ENCODE measurements around the gene ARHGEF12. TPM values are rescaled to one million over a fixed set of nuclear protein-coding genes. Genes with fewer than 3 reads are reported as not detected.

Gene ARHGEF12
- total and polyA plus RNA-seq, 2 experiments from 2014 or later = 9.0 to 38.9 TPM

GRCh38 chr11:120431633-120432032, 95.4 kb downstream of the ARHGEF12 start:
- H3K79me2 ChIP-seq (replicated peaks; ENCODE audit: insufficient read depth) = no peaks in the 10 kb centered on the region
- Mint-ChIP-seq H3K36me3 (ENCODE audit: low read depth) (no peaks in the 10 kb centered on the region; the same call in 2 of the 3 replicates), H3K27me3 (ENCODE audit: insufficient read depth, low read depth, poor library complexity) (peaks cover 1% of the 10 kb centered on the region), H3K4me1 (no peaks in the 10 kb centered on the region), H3K27ac (peak overlapping the region; percentile 30; the same call in 1 of the 2 replicates), H3K4me3 (no peak overlapping the region), H3K9me3 (no peaks in the 10 kb centered on the region)
- no peaks in the 10 kb centered on the region; the same call in 1 of the 2 replicates for H4K20me1 ChIP-seq (replicated peaks; ENCODE audit: insufficient read depth)
- DNase-seq (ENCODE audit: low spot score) (peak; percentile 67), ATAC-seq (peak; percentile 98)
- no peaks in the 10 kb centered on the region for H3K9me2 ChIP-seq (ENCODE audit: insufficient read depth)
- H3F3A ChIP-seq (replicated peaks; ENCODE audit: low read depth) = no peaks in the 10 kb centered on the region
- H3K4me1 ChIP-seq (ENCODE audit: insufficient read depth) = no peaks in the 10 kb centered on the region
- H3K4me3 ChIP-seq = no peak overlapping the region
- H2AFZ ChIP-seq = no peak overlapping the region
- no peaks in the 10 kb centered on the region for H3K36me3 ChIP-seq (ENCODE audit: insufficient read depth)
- no peak overlapping the region for H3K27ac ChIP-seq (ENCODE audit: low read depth)
- no peak overlapping the region for H3K4me2 ChIP-seq
- TF ChIP-seq CREB1 (CRISPR knock-in tag; IDR thresholded peaks at IDR 0.05; ENCODE audit: low read depth) (no peak), CTCF (conservative IDR thresholded peaks at IDR 0.05; ENCODE audit: low read depth in 2 of 2) (peak; percentile 63 to 64)
- H3K27me3 ChIP-seq (ENCODE audit: insufficient read depth) = no peaks in the 10 kb centered on the region

GRCh38 chr11:120432056-120433018, 96.1 kb downstream of the ARHGEF12 start:
- no peaks in the 10 kb centered on the region for H3K27me3 ChIP-seq (ENCODE audit: insufficient read depth)
- no peaks in the 10 kb centered on the region; the same call in 1 of the 2 replicates for H4K20me1 ChIP-seq (replicated peaks; ENCODE audit: insufficient read depth)
- H3K9me2 ChIP-seq (ENCODE audit: insufficient read depth) = no peaks in the 10 kb centered on the region
- H3K27ac ChIP-seq (ENCODE audit: low read depth) = no peak overlapping the region
- Mint-ChIP-seq H3K27ac (peak overlapping the region; percentile 37), H3K36me3 (ENCODE audit: low read depth) (no peaks in the 10 kb centered on the region; the same call in 2 of the 3 replicates), H3K27me3 (ENCODE audit: insufficient read depth, low read depth, poor library complexity) (peaks cover 1% of the 10 kb centered on the region), H3K9me3 (no peaks in the 10 kb centered on the region), H3K4me3 (no peak overlapping the region), H3K4me1 (no peaks in the 10 kb centered on the region)
- no peaks in the 10 kb centered on the region for H3K79me2 ChIP-seq (replicated peaks; ENCODE audit: insufficient read depth)
- H3K36me3 ChIP-seq (ENCODE audit: insufficient read depth) = no peaks in the 10 kb centered on the region
- DNase-seq (ENCODE audit: low spot score) (no peak), ATAC-seq (no peak)
- no peak overlapping the region for H2AFZ ChIP-seq
- no peak overlapping the region for H3K4me2 ChIP-seq
- no peaks in the 10 kb centered on the region for H3F3A ChIP-seq (replicated peaks; ENCODE audit: low read depth)
- H3K4me1 ChIP-seq (ENCODE audit: insufficient read depth) = no peaks in the 10 kb centered on the region
- no peak overlapping the region for H3K4me3 ChIP-seq
- TF ChIP-seq JUNB (IDR thresholded peaks at IDR 0.05; ENCODE audit: unreplicated experiment) (no peak), EZH2 (IDR thresholded peaks at IDR 0.05; ENCODE audit: low read depth, unreplicated experiment) (no peak), NANOG (IDR thresholded peaks at IDR 0.05; ENCODE audit: borderline replicate concordance) (no peak), REST (IDR thresholded peaks at IDR 0.05; ENCODE audit: unreplicated experiment) (no peak), ZNF331 (CRISPR knock-in tag; IDR thresholded peaks at IDR 0.05; ENCODE audit: low read depth) (no peak), ETS1 (IDR thresholded peaks at IDR 0.05) (no peak), STAT1 (IDR thresholded peaks at IDR 0.05; ENCODE audit: unreplicated experiment) (no peak)
